ENCODE measurements around the gene SLC8A1. TPM values are rescaled to one million over a fixed set of nuclear protein-coding genes. Genes with fewer than 3 reads are reported as not detected.

Gene SLC8A1
- total and polyA plus RNA-seq, 2 donors (not counting 1 experiment from before 2014, with no cell fraction given): 17.4 to 109 TPM

GRCh38 chr2:40361478-40361877, 90.4 kb downstream of the SLC8A1 start:
- Histone ChIP-seq H3K4me2 (ENCODE audit: extremely low read depth, insufficient read depth, low read length) (no peak overlapping the region), H3K27me3 (ENCODE audit: control insufficient read depth, insufficient read depth, low read length) (no peaks in the 10 kb centered on the region), H3K9ac (ENCODE audit: insufficient read depth, low read length) (no peak overlapping the region), H3K4me1 (ENCODE audit: control insufficient read depth, extremely low read depth, insufficient read depth, low read length) (peaks cover 2% of the 10 kb centered on the region), H3K79me2 (ENCODE audit: control insufficient read depth, insufficient read depth, low read length) (no peaks in the 10 kb centered on the region), H3K4me3 (replicated peaks in 1 of 4; ENCODE audit: control extremely low read depth in 1 of 4, insufficient read depth in 1 of 4, low read depth in 3 of 4, low read length in 4 of 4) (no peak overlapping the region), H4K20me1 (ENCODE audit: control insufficient read depth, extremely low read depth, insufficient read depth, low read length) (no peaks in the 10 kb centered on the region), H3K27ac (ENCODE audit: insufficient read depth, low read length) (no peak overlapping the region), H3K36me3 (ENCODE audit: control insufficient read depth, insufficient read depth, low read length) (no peaks in the 10 kb centered on the region), H2AFZ (ENCODE audit: low read length) (no peak overlapping the region), H3K9me3 (ENCODE audit: control insufficient read depth, insufficient read depth, low read depth, low read length) (no peaks in the 10 kb centered on the region)
- TF ChIP-seq CTCF (conservative IDR thresholded peaks at IDR 0.05 in 1 of 2, IDR thresholded peaks at IDR 0.05 in 1 of 2; ENCODE audit: low read depth in 1 of 2, low read length in 2 of 2): no peak
- no peak for TF ChIP-seq EZH2 (IDR thresholded peaks at IDR 0.05; ENCODE audit: low read length, missing control alignments)
- no peak for DNase-seq (ENCODE audit: low read depth in 2 of 2)

- H3K9me3 ChIP-seq (ENCODE audit: control insufficient read depth, insufficient read depth, low read depth, low read length): no peaks in the 10 kb centered on the region
- peaks cover 2% of the 10 kb centered on the region for H3K4me1 ChIP-seq (ENCODE audit: control insufficient read depth, extremely low read depth, insufficient read depth, low read length)
- no peaks in the 10 kb centered on the region for H3K27me3 ChIP-seq (ENCODE audit: control insufficient read depth, insufficient read depth, low read length)
- no peak overlapping the region for H3K4me3 ChIP-seq (replicated peaks in 1 of 4; ENCODE audit: control extremely low read depth in 1 of 4, insufficient read depth in 1 of 4, low read depth in 3 of 4, low read length in 4 of 4)
- no peaks in the 10 kb centered on the region for H3K79me2 ChIP-seq (ENCODE audit: control insufficient read depth, insufficient read depth, low read length)
- H3K4me2 ChIP-seq (ENCODE audit: extremely low read depth, insufficient read depth, low read length): no peak overlapping the region
- TF ChIP-seq EZH2 (IDR thresholded peaks at IDR 0.05; ENCODE audit: low read length, missing control alignments): no peak
- no peak for TF ChIP-seq CTCF (conservative IDR thresholded peaks at IDR 0.05 in 1 of 2, IDR thresholded peaks at IDR 0.05 in 1 of 2; ENCODE audit: low read depth in 1 of 2, low read length in 2 of 2)
- H4K20me1 ChIP-seq (ENCODE audit: control insufficient read depth, extremely low read depth, insufficient read depth, low read length): no peaks in the 10 kb centered on the region
- no peaks in the 10 kb centered on the region for H3K36me3 ChIP-seq (ENCODE audit: control insufficient read depth, insufficient read depth, low read length)
- H3K9ac ChIP-seq (ENCODE audit: insufficient read depth, low read length): no peak overlapping the region
- H2AFZ ChIP-seq (ENCODE audit: low read length): no peak overlapping the region
- peak in 1 of 2 donors; percentile 56 for DNase-seq (ENCODE audit: low read depth in 2 of 2)
- no peak overlapping the region for H3K27ac ChIP-seq (ENCODE audit: insufficient read depth, low read length)
Measured at GRCh38 chr2:40360652-40361051, 91.2 kb downstream of the SLC8A1 start.

- Histone ChIP-seq H3K4me1 (ENCODE audit: control insufficient read depth, extremely low read depth, insufficient read depth, low read length) (peaks cover 2% of the 10 kb centered on the region), H3K27ac (ENCODE audit: insufficient read depth, low read length) (no peak overlapping the region), H3K4me2 (ENCODE audit: extremely low read depth, insufficient read depth, low read length) (no peak overlapping the region), H2AFZ (ENCODE audit: low read length) (no peak overlapping the region), H3K9ac (ENCODE audit: insufficient read depth, low read length) (no peak overlapping the region), H4K20me1 (ENCODE audit: control insufficient read depth, extremely low read depth, insufficient read depth, low read length) (no peaks in the 10 kb centered on the region), H3K27me3 (ENCODE audit: control insufficient read depth, insufficient read depth, low read length) (no peaks in the 10 kb centered on the region), H3K36me3 (ENCODE audit: control insufficient read depth, insufficient read depth, low read length) (no peaks in the 10 kb centered on the region), H3K4me3 (replicated peaks in 1 of 4; ENCODE audit: control extremely low read depth in 1 of 4, insufficient read depth in 1 of 4, low read depth in 3 of 4, low read length in 4 of 4) (no peak overlapping the region), H3K9me3 (ENCODE audit: control insufficient read depth, insufficient read depth, low read depth, low read length) (no peaks in the 10 kb centered on the region), H3K79me2 (ENCODE audit: control insufficient read depth, insufficient read depth, low read length) (no peaks in the 10 kb centered on the region)
- TF ChIP-seq EZH2 (IDR thresholded peaks at IDR 0.05; ENCODE audit: low read length, missing control alignments) (no peak), CTCF (conservative IDR thresholded peaks at IDR 0.05 in 1 of 2, IDR thresholded peaks at IDR 0.05 in 1 of 2; ENCODE audit: low read depth in 1 of 2, low read length in 2 of 2) (no peak)
- no peak for DNase-seq (ENCODE audit: low read depth in 2 of 2)
Measured at GRCh38 chr2:40359811-40360210, 92.1 kb downstream of the SLC8A1 start.
